SK-N-SH (cell line): ENCODE results near the gene TGFBR3. TPM values are rescaled to one million over a fixed set of nuclear protein-coding genes. Genes with fewer than 3 reads are reported as not detected.

Experiments
- CTCF ChIA-PET: fragments of 300-600, 350-600 bp; formaldehyde crosslinking; extraction: SDS; loops from one replicate; lab custom pipeline; 2021; lab: Yijun Ruan, JAX
- POLR2A ChIA-PET: fragments of 350-600 bp; sonication (Branson Sonifier 250); formaldehyde crosslinking; extraction: SDS; loops from one replicate; lab custom pipeline; 2020; ENCODE audit warnings: antibody characterized with exemption, inconsistent platforms; lab: Yijun Ruan, JAX
- DNase-seq: peaks from one replicate; pipeline ENCODE4 v3.0.0; 2012
- H2AFZ ChIP-seq: fragments of 200-600 bp; sonication (generic); 2 replicates; pipeline ENCODE4 v1.8.1; 2016; ENCODE audit warnings: antibody characterized with exemption, mild to moderate bottlenecking, low read depth
- H3F3A ChIP-seq: fragments of 200-600 bp; sonication (generic); replicated peaks from 2 replicates; pipeline ENCODE3; 2016; ENCODE audit warnings: antibody characterized with exemption, mild to moderate bottlenecking; ENCODE audit not compliant: insufficient read depth
- H3K27ac ChIP-seq, 2 experiments: fragments of 200-500 bp in 1 of 2; fragments of 200-600 bp in 1 of 2; sonication (Bioruptor generic) in 1 of 2; sonication (generic), shearing (Covaris generic) in 1 of 2; 2 replicates each; pipeline versions ENCODE4 v1.5.1 to v1.6.1; 2014 to 2016; ENCODE audit warnings: low read depth in 2 of 2, inconsistent platforms in 1 of 2, low read length in 1 of 2, mild to moderate bottlenecking in 1 of 2, mixed read lengths in 1 of 2
- H3K27me3 ChIP-seq: fragments of 200-600 bp; sonication (generic), shearing (Covaris generic); 2 replicates; pipeline ENCODE4 v1.6.1; 2016; ENCODE audit warnings: mixed run types; ENCODE audit not compliant: insufficient read depth
- H3K36me3 ChIP-seq, 2 experiments: fragments of 200-500 bp in 1 of 2; fragments of 200-600 bp in 1 of 2; sonication (Bioruptor generic) in 1 of 2; sonication (generic) in 1 of 2; replicated peaks in 1 of 2; 2 replicates each; pipeline versions ENCODE3 to v1.5.1; 2014 to 2016; ENCODE audit warnings: low read length in 1 of 2, mild to moderate bottlenecking in 1 of 2; ENCODE audit not compliant: insufficient read depth in 2 of 2, control insufficient read depth in 1 of 2
- H3K4me1 ChIP-seq, 2 experiments: fragments of 200-500 bp in 1 of 2; fragments of 200-600 bp in 1 of 2; sonication (Bioruptor generic) in 1 of 2; sonication (generic), shearing (Covaris generic) in 1 of 2; 2 replicates each; pipeline versions ENCODE4 v1.5.1 to v1.6.1; 2014 to 2016; ENCODE audit warnings: low read depth in 1 of 2, low read length in 1 of 2, mixed run types in 1 of 2; ENCODE audit not compliant: insufficient read depth in 2 of 2, control insufficient read depth in 1 of 2
- H3K4me2 ChIP-seq: fragments of 200-600 bp; sonication (generic), shearing (Covaris generic); 2 replicates; pipeline ENCODE4 v1.6.1; 2017; ENCODE audit warnings: mixed run types
- H3K4me3 ChIP-seq, 2 experiments: fragments of 200-500 bp in 1 of 2; fragments of 200-600 bp in 1 of 2; sonication (Bioruptor generic) in 1 of 2; sonication (generic), shearing (Covaris generic) in 1 of 2; 2 replicates each; pipeline versions ENCODE4 v1.5.1 to v1.8.1; 2014 to 2016; ENCODE audit warnings: low read depth in 2 of 2, inconsistent platforms in 1 of 2, low read length in 1 of 2, mild to moderate bottlenecking in 1 of 2, mixed read lengths in 1 of 2, moderate library complexity in 1 of 2
- H3K79me2 ChIP-seq: fragments of 200-600 bp; sonication (generic); 2 replicates; pipeline ENCODE4 v1.8.1; 2017; ENCODE audit warnings: mild to moderate bottlenecking; ENCODE audit not compliant: insufficient read depth
- H3K9ac ChIP-seq: fragments of 200-600 bp; sonication (generic); 2 replicates; pipeline ENCODE4 v1.6.1; 2017; ENCODE audit warnings: mixed run types
- H3K9me2 ChIP-seq: fragments of 200-600 bp; sonication (generic); 2 replicates; pipeline ENCODE4 v1.6.1; 2017; ENCODE audit warnings: mixed run types
- H3K9me3 ChIP-seq: fragments of 200-600 bp; sonication (generic); 2 replicates; pipeline ENCODE4 v1.6.1; 2017; ENCODE audit warnings: mixed run types, mild to moderate bottlenecking, moderate library complexity
- H4K20me1 ChIP-seq: fragments of 200-600 bp; sonication (generic); 2 replicates; pipeline ENCODE4 v1.6.1; 2017; ENCODE audit warnings: mild to moderate bottlenecking, mixed run types; ENCODE audit not compliant: insufficient read depth
- CHD2 ChIP-seq: fragments of 150-350 bp; IDR thresholded peaks from 2 replicates; pipeline ENCODE4 v1.6.1; 2018; ENCODE audit warnings: low read length; ENCODE audit not compliant: partially characterized antibody
- ELF1 ChIP-seq: IDR thresholded peaks from 2 replicates; pipeline ENCODE4 v1.4.0; 2012
- FOSL2 ChIP-seq: IDR thresholded peaks from 2 replicates; pipeline ENCODE4 v1.4.0; 2012; ENCODE audit warnings: low read depth, mild to moderate bottlenecking, moderate library complexity, borderline replicate concordance
- FOXJ3 ChIP-seq: sonication (generic); formaldehyde crosslinking; IDR thresholded peaks from 2 replicates; pipeline ENCODE4 v1.5.1; 2020; ENCODE audit warnings: mild to moderate bottlenecking, missing genetic modification reagents
- GABPA ChIP-seq: IDR thresholded peaks from 2 replicates; pipeline ENCODE4 v1.4.0; 2012; ENCODE audit warnings: low read depth, mild to moderate bottlenecking
- GATA2 ChIP-seq: sonication (generic); formaldehyde crosslinking; IDR thresholded peaks from 2 replicates; pipeline ENCODE4 v1.5.0; 2020; ENCODE audit warnings: mild to moderate bottlenecking, missing genetic modification reagents
- JUND ChIP-seq: IDR thresholded peaks from 2 replicates; pipeline ENCODE4 v1.4.0; 2012
- NRF1 ChIP-seq: IDR thresholded peaks from 2 replicates; pipeline ENCODE4 v1.6.1; 2012; ENCODE audit warnings: low read depth, mild to moderate bottlenecking, low read length
- RCOR1 ChIP-seq: fragments of 150-350 bp; IDR thresholded peaks from 2 replicates; pipeline ENCODE4 v1.6.1; 2017; ENCODE audit warnings: antibody characterized with exemption, low read length
- REST ChIP-seq: IDR thresholded peaks from 2 replicates; pipeline ENCODE4 v1.6.1; 2012; ENCODE audit warnings: mild to moderate bottlenecking, low read depth, low read length, moderate library complexity
- RFX5 ChIP-seq: IDR thresholded peaks from 2 replicates; pipeline ENCODE4 v1.6.1; 2012; ENCODE audit warnings: mild to moderate bottlenecking, improper control_type of control experiment, low read length
- RXRA ChIP-seq: IDR thresholded peaks from 2 replicates; pipeline ENCODE4 v1.4.0; 2012; ENCODE audit warnings: low read depth, mild to moderate bottlenecking, borderline replicate concordance
- SMC3 ChIP-seq: IDR thresholded peaks from 2 replicates; pipeline ENCODE4 v1.6.1; 2012; ENCODE audit warnings: low read depth, low read length, improper control_type of control experiment
- TAF1 ChIP-seq: IDR thresholded peaks from 2 replicates; pipeline ENCODE4 v1.6.1; 2012; ENCODE audit warnings: low read depth, mild to moderate bottlenecking, low read length, moderate library complexity, borderline replicate concordance
- TCF12 ChIP-seq: IDR thresholded peaks from 2 replicates; pipeline ENCODE4 v1.4.0; 2012
- TEAD4 ChIP-seq: IDR thresholded peaks from 2 replicates; pipeline ENCODE4 v1.4.0; 2012; ENCODE audit warnings: mild to moderate bottlenecking, borderline replicate concordance; ENCODE audit not compliant: insufficient read depth
- ZBTB33 ChIP-seq: IDR thresholded peaks from 2 replicates; pipeline ENCODE4 v1.4.0; 2012; ENCODE audit warnings: low read depth, borderline replicate concordance
- WGBS: methylation state at CpG from one replicate; pipeline ENCODE4 v1.1.6; 2017; ENCODE audit warnings: low lambda C conversion rate; 5-methylcytosine and 5-hydroxymethylcytosine counted together
- polyA plus RNA-seq, 3 experiments: library from polyadenylated mRNA; depleted of rRNA; stranded (reverse); fragments of >200 nt; gene quantifications; 2 replicates each; pipeline ENCODE4 v1.2.3, GENCODE V29; 2012
- TF ChIP-seq, protein P1 (sequence below): IDR thresholded peaks from 2 replicates; pipeline ENCODE4 v1.4.0; 2012; ENCODE audit warnings: low read depth
- TF ChIP-seq, protein P2 (sequence below): fragments of 150-350 bp; IDR thresholded peaks from 2 replicates; pipeline ENCODE4 v1.6.1; 2017; ENCODE audit warnings: antibody characterized with exemption, low read length, low read depth, borderline replicate concordance

Gene TGFBR3
- polyA plus RNA-seq, 1 of the 3 experiments (the other 2 are of a cell fraction): 0.07 TPM

- Histone ChIP-seq H3K9ac (no peak overlapping the region), H3K36me3 (no peaks in the 10 kb centered on the region), H3K4me3 (no peak overlapping the region), H3K79me2 (no peaks in the 10 kb centered on the region), H3K4me1 (no peaks in the 10 kb centered on the region), H3K4me2 (0 out of 2 replicates have a peak overlapping the region, but pooled peaks have one; percentile 25), H3K9me2 (no peaks in the 10 kb centered on the region), H3K27me3 (peaks cover 19% of the 10 kb centered on the region; the same call in 1 of the 2 replicates), H3F3A (no peaks in the 10 kb centered on the region), H2AFZ (no peak overlapping the region), H3K9me3 (no peaks in the 10 kb centered on the region), H3K27ac (no peak overlapping the region), H4K20me1 (no peaks in the 10 kb centered on the region)
- ChIA-PET POLR2A (no interaction called here), CTCF (no interaction called here)
- 19% methylated on average over 13 of the region's 15 CpGs for WGBS
- no peak for DNase-seq
- TF ChIP-seq GABPA: no peak
- TF ChIP-seq, protein P1, sequence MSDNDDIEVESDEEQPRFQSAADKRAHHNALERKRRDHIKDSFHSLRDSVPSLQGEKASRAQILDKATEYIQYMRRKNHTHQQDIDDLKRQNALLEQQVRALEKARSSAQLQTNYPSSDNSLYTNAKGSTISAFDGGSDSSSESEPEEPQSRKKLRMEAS: no peak
- no peak for TF ChIP-seq CHD2
- TF ChIP-seq TAF1: no peak
- TF ChIP-seq FOSL2: no peak
- no peak for TF ChIP-seq RXRA
- no peak for TF ChIP-seq TEAD4
- TF ChIP-seq GATA2 (CRISPR knock-in tag): no peak
- TF ChIP-seq FOXJ3 (CRISPR knock-in tag): no peak
- TF ChIP-seq ELF1: no peak
- TF ChIP-seq, protein P2, sequence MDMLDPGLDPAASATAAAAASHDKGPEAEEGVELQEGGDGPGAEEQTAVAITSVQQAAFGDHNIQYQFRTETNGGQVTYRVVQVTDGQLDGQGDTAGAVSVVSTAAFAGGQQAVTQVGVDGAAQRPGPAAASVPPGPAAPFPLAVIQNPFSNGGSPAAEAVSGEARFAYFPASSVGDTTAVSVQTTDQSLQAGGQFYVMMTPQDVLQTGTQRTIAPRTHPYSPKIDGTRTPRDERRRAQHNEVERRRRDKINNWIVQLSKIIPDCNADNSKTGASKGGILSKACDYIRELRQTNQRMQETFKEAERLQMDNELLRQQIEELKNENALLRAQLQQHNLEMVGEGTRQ: no peak
- no peak for TF ChIP-seq RCOR1
- TF ChIP-seq TCF12: no peak
- TF ChIP-seq JUND: no peak
- TF ChIP-seq REST: no peak
- no peak for TF ChIP-seq RFX5
- TF ChIP-seq SMC3: no peak
- TF ChIP-seq ZBTB33: no peak
- no peak for TF ChIP-seq NRF1
Observed at GRCh38 chr1:91712981-91713841, 172.7 kb downstream of the TGFBR3 start.
